Suppressor macrophage treated with lipopolysaccharide for 1 hour (primary cell): ENCODE measurements around the gene CNTROB.
A peak's percentile ranks its signal among the peaks of the same experiment; 100 is the strongest.

ENCODE experiments used
- DNase-seq, 3 donors: peaks; one replicate each; pipeline ENCODE4 v3.0.0-alpha.2; 2020 to 2022

Gene CNTROB

DNA sequence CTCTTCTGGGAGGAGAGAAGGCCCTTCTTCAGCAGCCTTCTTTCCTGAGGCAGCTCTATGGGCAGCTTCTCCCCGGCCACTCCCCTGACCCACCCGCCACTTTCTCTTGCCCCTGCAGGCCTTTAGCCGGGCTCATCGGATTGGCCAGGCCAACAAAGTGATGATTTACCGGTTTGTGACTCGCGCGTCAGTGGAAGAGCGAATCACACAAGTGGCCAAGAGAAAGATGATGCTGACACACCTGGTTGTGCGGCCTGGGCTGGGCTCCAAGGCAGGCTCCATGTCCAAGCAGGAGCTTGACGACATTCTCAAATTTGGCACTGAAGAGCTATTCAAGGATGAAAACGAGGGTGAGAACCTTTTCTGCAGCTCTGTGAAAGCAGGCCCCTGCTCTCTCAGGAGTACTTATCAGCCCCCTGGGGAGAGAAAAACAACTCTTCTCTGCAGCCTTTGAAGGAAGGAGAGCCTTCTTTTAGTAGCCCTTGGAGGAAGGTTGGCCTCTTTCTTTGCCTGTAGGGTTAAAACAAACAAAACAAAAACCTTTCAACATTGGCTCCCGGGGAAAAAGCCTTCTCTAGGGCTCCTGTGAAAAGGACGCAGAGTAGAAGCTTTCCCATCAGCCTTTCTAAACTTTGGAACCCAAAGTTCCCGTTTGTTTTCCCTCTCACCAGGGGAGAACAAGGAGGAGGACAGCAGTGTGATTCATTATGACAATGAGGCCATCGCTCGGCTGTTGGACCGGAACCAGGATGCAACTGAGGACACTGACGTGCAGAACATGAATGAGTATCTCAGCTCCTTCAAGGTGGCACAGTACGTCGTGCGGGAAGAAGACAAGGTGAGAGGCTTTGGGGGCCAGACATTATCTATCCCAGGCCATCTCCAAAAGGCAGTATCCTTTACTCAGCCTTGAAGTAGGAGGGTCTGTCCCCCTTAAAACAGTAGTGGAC, 28.6 kb upstream of the CNTROB start:
- no peak for DNase-seq

DNA sequence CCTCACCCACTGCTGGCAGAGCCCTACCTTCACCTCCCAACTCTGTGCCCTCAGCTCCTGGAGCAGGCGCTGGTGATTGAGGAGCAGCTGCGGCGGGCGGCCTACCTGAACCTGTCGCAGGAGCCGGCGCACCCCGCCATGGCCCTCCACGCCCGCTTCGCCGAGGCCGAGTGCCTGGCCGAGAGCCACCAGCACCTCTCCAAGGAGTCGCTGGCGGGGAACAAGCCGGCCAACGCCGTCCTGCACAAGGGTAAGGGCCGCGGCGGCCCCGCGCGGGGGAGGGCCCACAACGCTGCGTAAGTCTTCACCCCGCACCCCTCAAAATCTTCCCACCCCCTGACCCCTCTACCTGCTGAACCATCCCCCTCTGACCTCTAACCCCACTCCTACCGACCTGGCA, 22.9 kb upstream of the CNTROB start:
- no peak for DNase-seq

DNA sequence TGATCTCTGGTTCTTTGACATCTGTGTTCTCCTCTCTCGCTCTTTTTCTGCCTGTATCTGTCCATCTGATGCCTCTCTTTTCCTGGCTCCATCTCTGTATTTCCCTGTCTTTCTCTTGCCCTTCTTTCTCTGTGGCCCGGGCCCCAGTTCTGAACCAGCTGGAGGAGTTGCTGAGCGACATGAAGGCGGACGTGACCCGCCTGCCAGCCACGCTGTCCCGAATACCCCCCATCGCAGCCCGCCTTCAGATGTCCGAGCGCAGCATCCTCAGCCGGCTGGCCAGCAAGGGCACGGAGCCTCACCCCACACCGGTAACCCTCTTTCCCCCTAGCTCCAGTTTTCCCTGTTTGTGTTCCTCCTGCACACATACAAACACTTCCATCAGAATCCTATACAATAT, 21.7 kb upstream of the CNTROB start:
- DNase-seq = no peak

DNA sequence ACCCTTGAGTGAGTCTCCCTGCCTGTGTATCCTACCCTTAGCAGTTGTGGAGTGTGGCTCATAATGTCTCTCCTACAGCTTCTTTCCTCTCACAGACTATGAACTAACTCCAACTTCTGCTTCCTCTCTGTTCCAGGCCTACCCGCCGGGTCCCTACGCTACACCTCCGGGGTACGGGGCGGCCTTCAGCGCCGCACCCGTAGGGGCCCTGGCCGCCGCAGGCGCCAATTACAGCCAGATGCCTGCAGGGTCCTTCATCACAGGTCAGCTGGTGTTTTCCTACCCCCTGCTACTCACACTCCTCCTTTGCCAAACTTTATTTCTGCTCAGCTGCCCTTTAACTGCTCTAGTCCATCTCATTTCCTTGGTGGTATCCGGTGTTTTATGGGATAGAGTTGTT, 21.3 kb upstream of the CNTROB start:
- DNase-seq = peak in 1 of 3 donors; percentile 38

DNA sequence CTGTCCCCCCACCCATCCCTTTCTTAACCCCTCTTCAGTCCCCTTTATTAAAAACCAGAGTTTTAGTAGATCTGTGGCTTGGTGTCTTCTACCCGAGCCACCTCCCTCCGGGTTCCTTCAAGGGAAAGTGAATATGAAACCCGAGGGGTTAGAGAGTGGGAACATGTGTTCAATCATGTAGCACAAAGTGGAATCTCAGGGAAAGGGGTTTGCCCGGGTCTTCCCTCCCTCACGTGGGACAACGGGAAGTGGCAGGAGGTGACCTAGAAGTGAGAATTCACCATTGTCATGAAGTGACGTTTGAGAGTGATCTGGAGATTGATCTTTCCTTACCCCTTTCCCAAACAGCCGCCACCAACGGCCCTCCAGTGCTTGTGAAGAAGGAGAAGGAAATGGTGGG, 20.9 kb upstream of the CNTROB start:
- DNase-seq = peak; percentile 51 to 78 (median 76)

DNA sequence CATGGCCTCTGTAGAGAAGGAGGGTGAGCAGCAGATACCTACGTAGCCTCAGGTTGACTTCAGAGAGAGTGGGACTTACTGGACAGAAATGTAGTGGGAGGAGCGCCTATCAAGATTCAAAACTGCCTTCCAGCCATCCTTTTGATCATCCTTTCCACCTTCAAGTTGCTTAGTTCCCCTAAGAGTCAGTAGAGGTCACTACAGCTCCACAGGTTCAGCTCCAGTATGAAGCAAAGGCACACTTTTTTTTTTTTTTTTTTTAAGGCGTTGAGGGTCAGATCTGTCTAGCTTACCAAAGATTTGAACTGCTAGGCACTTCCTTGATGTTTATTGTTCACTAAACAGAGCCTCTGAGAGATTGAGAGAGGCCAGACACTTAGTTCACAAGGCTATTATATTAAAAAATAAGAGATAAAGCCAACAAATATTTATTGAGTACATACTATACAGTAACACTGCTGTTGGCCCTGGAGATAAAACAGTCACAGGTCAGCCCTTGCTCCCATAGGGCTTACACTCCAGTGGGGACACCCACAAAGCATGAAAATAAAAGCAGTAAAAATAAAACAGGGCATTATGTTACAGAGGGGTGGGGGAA, 19.0 kb upstream of the CNTROB start:
- peak; percentile 80 to 87 (median 87) for DNase-seq

DNA sequence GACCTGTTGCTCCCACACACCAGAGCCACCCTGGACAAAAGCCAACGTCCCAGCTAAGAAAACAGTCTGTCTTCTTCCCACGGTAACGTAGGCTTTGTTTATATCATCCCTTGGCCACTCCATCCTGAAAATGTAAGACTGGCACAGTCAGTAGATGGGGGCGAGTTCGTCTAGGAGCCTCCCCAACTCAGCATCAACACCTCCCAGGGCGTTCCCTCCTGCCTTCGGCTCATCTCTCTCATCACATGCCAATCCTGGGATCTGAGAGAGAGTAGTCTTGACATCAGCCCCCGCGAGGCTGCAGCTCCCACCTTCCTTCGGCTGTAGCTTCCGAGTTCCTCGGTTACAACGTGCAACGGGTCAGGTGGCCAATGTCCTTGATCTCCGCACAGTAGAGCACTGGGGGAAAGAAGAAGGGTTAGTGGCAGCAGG, 16.8 kb upstream of the CNTROB start:
- DNase-seq = peak in 2 of 3 donors; percentile 20 to 34

DNA sequence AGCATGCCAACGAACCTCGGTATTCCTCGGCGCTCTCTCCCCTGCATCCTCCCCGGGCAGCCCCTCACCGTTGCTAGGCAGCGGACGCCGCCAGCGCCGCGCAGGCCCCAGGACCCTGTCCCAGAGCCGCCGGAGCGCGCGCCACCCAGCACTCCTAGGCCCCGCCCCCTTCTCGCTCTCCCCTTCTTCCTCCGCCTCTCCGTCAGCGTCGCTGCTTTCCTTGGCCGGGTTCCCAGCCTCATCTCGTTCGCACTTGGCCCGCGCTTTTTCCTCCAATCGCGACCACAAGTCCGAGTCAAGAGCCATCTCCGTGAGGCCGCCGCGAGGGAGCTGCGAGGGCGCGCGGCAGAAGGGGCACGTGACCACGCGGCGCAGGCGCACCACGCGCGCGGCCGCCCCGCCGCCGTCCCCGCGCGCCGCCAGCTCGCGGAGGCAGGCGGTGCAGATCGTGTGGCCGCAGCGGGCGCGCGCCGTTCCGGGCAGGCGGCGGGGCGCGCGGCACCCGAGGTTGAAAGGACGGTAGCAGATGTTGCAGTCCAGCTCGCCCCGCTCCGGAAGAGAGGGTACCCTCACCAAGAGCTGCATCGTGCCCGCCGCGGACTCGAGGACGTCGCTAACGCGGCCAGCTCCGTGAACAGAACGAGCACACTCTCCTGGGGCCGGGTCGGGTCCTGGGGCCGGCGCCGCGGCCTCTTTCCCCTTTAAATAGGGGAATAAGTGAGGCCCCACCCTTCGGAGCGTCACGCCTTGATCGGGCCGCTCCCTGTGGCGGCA, 16.2 kb upstream of the CNTROB start, which contains the start of gene RNF227:
Gene RNF227, minus strand, starts transcription at position 679 of the 774 bp plus-strand sequence. Its CDS starts 94 bp downstream, at position 585.
- peak; percentile 79 to 94 (median 89) for DNase-seq

DNA sequence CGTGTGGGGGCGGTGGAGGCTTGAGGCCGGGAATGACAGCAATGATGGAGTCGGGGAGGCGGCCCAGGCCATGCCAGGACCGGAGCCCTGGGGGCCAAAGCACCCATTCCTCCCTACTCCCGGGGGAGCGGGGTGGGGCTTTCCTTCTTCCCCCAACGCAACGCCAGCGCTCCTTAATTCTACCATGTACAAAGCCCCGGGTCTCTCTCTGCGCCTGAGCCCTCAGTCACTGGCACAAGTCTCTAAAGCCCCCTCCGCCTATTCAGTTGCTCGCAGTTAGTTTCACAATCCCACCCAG, 15.7 kb upstream of the CNTROB start:
- no peak for DNase-seq

DNA sequence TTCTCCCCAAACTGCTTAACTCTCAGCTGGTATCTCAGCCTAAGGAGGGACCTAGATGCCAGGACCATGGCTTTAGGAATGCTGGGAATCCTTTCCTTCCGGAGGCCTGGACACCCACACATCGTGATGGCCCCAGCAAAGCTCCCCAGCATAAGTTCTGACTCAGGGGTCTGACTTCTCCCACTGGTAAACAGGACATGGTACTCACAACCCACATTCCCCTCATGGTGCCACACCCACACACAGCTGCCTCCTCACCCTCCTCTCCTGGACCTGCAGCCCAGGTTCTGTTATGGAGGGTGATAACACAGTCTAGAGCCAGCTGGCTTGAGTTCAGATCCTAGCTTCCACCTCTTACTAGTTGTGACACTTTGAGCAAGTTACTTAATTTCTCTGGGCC, 15.2 kb upstream of the CNTROB start:
- no peak for DNase-seq

DNA sequence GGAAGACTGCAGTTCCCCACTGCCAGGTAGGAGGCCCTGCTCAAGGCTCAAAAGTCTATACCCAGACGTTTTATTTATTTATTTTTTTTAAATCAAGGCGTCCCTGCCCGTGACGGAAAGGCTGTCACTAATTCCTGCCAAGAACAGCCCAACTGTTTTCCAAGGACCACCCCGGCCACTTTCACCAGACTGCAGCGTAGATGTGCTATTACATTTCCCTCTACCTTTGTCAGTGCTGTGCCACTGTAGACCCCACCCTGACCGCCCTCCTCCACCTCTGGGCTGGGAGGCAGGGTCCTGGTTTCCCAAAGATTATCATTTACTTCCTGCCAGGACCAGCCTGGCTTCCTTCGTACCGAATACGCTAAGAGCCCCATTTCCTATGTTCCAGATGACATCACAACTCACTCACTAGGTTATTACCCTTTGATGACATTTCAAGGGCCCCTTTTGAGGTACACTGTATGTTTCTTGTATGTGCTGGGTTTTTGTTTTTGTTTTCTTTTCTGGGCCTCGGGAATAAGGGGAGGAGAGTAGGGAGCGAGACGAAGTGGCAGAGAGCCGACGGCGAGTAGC, 9.6 kb upstream of the CNTROB start:
- DNase-seq = peak in 1 of 3 donors; percentile 35

DNA sequence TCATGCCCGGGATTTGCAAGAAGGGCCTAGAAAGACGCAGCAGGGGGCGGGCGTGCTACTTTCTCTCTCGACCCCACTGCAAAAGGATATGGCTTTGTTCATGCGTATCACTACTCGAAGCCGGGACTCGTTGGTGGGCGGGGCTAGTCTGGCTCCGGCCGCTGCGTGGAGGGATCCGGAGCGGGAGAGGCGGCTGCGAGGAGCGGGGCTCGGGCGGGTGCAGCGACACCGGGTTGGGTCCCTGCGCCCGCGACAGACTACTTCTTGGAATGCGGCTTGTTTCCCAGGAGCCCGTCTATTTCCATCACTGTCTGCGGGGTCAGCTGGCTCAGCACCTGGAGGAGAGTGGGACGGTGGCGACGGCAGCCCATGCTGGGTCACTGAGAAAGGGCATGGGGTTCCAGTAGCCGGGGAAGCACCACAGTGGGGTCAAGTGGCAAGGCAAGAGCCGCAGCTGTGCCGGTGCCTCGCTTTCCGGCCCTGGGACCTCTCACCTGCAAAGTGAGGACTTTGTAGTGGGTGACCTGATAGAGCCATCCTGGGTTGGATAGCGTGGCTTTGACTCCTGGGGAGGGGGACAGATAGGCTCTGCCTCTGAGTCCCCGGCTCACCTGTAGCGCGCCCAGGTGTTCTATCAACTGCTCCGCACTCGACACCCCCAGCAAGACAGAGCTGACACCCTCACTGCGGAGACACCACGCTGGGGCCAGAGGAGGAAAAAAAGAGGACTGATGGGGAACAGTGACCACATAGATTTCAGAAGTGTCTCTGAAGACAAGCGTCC, 9.0 kb upstream of the CNTROB start:
- peak; percentile 66 to 83 (median 74) for DNase-seq

DNA sequence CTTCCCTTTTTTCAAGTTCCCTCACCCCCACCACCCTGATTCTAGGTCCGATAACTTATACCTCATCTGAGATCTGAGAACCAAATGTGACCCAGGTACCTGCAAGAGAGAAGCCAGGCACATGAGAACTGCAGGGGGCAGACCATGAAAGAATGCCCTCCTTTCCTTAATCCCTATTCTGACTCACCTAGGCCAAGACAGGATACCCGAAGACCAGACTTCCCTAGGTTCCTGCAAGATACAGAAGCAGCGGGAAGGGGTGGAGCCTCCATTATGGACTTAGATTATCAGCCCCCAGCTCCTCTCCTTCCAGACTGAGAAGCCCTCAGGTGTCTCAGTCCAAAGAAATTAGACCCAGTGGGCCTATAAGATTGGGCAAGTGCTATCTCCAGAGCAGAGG, 4.4 kb upstream of the CNTROB start:
- DNase-seq = no peak

DNA sequence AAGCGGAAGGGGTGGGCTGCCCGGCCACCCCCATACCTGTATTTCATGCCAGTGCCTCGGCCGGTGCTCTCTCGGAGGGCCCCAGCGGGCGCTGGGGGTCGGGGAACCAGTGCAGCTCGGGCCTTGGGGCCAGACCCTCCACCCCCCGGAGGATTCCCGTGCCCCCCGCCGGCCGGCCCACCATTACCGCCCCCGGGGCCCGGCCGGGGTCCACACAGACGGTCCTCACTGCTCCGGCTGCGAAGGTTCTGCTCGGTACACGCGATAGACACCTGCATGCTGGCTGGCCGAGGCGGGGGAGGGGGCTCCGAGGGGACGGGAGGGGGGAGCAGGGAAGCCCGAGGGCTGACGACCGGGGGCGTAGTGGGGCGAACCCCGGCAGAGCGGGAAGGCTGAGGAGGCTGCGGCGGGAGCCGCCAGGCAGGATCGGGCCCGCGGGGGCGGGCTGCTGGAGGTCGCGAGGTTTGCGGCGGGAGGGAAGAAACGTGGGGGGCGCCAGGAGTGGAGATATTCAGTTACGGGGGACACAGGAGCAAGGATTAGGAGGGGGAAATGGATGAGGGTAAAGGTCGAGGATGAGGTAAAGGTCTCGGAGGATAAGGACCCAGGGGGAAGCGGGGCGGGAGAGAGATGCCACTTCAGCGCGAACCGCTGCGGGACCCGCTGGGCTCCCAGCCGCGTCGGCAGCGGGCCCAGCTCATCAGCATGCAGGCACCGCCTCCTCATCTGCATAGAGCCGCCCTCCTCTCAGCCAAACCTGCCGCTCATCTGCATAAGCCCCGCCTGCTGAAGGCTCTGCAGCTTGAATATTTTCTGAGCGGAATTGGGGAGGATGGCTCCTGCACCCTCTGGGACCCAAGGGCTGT, 2.6 kb upstream of the CNTROB start, which contains the start of gene KCNAB3:
Gene KCNAB3, minus strand, starts transcription at position 699 of the 866 bp plus-strand sequence. Its CDS starts 421 bp downstream, at position 278.
- DNase-seq = peak in 1 of 3 donors; percentile 12

DNA sequence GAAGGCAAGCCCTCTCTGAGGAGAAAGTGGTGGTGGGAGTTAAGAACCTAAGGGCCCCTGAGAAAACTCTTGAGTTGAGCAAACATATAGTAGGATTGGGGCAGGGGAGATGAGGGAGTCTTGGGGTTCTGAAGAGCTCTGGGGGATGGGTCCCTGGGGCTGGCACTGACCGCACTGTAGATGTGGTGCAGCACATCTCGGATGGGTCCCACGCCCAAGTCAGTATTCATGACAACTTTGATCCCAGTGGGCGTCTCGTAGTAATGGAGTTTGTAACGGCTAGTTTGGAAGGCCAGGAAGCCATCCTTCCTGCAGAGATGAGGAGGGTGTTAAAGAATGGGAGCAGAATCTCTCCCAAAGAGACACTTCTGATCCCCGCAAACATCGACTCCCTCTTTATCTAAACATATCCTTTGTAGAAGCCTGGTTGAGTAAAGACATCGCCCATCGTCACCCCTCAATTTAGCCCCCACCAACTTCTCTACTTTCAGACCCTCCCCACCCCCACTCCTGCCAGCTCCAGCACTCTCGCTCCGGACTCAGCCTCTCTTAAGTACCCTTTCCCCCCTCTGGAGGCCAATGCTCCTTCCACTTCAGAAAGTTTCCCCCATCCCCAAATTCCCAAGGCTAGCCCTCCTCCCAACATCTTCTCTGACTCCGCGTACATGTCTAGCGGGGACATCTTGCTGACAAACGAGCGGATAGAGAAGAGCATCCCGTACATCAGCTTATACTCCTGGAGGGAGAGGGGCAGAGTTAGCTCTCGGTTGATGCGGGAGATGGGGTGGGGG, 970 bp upstream of the CNTROB start:
- no peak for DNase-seq

DNA sequence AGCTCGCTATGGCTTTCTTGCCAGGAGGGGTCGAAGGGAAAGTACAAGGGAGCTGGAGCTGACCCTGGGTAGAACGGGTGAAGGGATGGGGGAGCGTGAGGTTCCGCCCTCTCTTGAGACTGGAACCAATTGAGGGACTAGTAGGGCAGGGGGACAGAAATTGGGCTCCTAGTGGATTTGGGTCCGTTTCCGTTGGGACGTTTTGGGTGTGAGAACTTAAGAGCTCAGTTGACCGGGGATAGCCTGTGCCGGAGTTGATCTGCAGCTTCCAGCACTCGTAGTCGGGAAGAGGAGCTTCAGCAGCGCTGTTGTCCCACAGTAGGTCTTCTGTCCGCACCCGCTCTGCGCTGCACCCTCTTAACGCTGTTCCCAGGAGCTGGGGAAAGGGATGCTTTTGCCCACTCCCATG, 481 bp downstream of the CNTROB start:
- peak; percentile 31 to 52 (median 38) for DNase-seq

DNA sequence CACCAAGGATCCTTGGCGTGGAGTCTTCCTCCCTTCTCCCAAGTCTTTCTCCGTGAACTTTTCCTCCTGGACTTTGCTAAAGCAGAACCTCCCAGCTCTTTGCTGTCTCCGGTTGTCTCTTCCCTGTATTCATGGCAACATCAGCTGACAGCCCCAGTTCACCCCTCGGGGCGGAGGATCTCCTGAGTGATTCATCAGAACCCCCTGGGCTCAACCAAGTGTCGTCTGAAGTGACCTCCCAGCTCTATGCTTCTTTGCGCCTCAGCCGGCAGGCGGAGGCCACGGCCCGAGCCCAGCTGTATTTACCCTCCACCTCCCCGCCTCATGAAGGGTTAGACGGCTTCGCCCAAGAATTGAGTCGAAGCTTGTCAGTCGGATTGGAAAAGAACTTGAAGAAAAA, 943 bp downstream of the CNTROB start:
- DNase-seq = peak; percentile 85 to 91 (median 88)

DNA sequence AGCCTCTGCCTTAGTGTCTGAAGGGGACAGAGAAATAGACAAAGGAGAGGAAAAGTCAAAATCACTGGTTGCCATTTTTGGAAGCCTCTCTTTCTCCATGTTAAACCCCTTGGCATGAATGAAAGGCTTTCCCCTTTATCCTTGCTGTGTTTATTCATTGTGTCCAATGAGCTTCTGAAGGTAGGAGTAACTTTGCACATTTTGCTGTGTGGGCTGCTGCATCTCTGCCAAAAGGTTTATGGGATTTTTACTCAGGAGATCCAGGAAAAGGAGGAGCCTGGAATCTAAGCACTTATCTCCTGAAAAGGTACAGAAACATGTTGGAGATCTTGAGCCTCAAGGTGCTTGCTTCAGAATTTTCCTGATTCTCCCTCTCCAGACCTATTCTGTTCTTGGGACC, 3.9 kb downstream of the CNTROB start:
- no peak for DNase-seq

DNA sequence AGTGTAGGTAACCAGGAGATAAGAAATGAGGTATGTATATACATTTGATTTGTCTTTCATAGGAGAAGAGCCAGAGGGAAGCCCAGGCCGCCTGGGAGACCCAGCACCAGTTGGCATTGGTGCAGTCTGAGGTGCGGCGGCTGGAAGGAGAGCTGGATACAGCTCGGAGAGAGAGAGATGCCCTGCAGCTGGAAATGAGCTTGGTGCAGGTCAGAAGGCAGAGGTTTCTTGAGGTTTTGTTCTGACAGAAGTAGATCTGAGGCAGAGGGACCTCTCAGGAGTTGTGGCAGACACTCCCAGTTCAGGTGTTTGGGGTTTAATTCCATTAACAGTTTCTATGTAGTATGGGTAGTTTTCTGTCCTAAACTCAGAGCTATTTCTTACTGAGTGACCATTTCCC, 8.0 kb downstream of the CNTROB start:
- no peak for DNase-seq

DNA sequence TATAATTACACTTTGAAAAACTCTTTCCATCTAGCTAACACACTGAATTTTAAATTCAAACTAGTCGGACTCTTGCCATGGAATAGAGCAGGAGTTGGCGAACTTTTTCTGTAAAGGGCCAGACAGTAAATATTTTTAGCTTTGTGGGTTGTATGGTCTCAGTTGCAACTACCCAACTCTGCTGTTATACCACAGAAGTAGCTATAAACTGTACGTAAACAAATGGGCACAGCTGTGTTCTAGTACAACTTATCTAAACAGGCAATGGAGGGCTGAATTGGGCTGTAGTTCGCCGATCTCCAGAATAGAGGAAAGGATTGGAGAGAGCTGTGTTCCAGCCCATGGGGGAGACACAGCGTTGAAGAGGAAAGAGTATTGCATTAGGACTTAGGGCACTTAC, 8.7 kb downstream of the CNTROB start:
- DNase-seq = no peak
